ENCODE data around the gene LCTL.

GRCh38 chr15:66514586-66514985 is 51.2 kb downstream of the LCTL start:
- no peak for TF ChIP-seq CTCF (conservative IDR thresholded peaks at IDR 0.05; ENCODE audit: low read length)
- no peak for TF ChIP-seq EZH2phosphoT487 (IDR thresholded peaks at IDR 0.05; ENCODE audit: borderline replicate concordance, low read depth, low read length)

Data from OCI-LY7 (cell line).